GM12878 (cell line): ENCODE data around the gene PRRT4.

ENCODE experiments used
- EZH2 ChIP-seq: IDR thresholded peaks from 2 replicates; pipeline ENCODE4 v1.6.1; 2012; ENCODE audit warnings: low read depth, mild to moderate bottlenecking, control low read depth, inconsistent platforms, low read length, borderline replicate concordance; ENCODE audit not compliant: control insufficient read depth
- TF ChIP-seq, protein P1 (sequence below): IDR thresholded peaks from 2 replicates; pipeline ENCODE4 v1.6.1; 2011; ENCODE audit warnings: low read depth, low read length, improper control_type of control experiment, borderline replicate concordance
- TF ChIP-seq, protein P2 (sequence below), 3 experiments: IDR thresholded peaks in 2 of 3; conservative IDR thresholded peaks in 1 of 3; 2 replicates each; pipeline ENCODE4 v1.5.1; 2011; ENCODE audit warnings: low read depth in 3 of 3, low read length in 3 of 3, mild to moderate bottlenecking in 3 of 3, control low read depth in 2 of 3, moderate library complexity in 2 of 3, inconsistent platforms in 1 of 3, mixed read lengths in 1 of 3; ENCODE audit not compliant: control insufficient read depth in 2 of 3, insufficient read depth in 1 of 3; ENCODE audit errors: extremely low read depth in 1 of 3

DNA sequence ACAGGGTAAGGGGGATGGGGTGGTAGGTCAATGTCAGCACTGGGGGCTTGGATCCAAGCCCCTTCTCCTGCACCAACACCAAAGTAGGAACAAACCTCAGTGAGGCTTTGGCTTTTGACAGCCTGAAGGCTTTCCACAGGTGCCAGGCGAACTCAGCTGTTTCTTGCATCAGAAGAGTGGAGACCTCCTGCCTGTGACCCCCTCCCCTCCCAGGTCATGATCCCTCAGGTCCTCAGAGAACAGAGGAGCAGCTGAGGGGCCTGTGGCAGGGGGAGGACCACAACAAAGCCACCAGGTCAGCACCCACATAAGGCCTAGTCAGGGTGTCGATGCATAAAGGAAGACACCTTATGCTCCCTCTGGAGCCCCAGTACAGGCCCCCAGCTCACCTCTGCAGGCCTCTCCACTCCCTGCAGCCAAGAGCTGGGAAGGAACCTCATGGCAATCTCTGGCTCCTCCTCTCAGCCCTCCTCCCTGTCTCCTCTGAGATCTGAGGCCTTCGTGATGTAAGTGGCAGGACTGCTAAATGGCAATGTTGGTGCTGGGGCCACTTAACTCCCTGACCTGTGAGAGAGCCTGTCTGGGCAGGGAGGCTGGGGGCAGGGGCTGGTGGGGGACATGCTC, 19.1 kb upstream of the PRRT4 start:
- TF ChIP-seq, protein P1, sequence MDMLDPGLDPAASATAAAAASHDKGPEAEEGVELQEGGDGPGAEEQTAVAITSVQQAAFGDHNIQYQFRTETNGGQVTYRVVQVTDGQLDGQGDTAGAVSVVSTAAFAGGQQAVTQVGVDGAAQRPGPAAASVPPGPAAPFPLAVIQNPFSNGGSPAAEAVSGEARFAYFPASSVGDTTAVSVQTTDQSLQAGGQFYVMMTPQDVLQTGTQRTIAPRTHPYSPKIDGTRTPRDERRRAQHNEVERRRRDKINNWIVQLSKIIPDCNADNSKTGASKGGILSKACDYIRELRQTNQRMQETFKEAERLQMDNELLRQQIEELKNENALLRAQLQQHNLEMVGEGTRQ, result no peak
- TF ChIP-seq, protein P2, sequence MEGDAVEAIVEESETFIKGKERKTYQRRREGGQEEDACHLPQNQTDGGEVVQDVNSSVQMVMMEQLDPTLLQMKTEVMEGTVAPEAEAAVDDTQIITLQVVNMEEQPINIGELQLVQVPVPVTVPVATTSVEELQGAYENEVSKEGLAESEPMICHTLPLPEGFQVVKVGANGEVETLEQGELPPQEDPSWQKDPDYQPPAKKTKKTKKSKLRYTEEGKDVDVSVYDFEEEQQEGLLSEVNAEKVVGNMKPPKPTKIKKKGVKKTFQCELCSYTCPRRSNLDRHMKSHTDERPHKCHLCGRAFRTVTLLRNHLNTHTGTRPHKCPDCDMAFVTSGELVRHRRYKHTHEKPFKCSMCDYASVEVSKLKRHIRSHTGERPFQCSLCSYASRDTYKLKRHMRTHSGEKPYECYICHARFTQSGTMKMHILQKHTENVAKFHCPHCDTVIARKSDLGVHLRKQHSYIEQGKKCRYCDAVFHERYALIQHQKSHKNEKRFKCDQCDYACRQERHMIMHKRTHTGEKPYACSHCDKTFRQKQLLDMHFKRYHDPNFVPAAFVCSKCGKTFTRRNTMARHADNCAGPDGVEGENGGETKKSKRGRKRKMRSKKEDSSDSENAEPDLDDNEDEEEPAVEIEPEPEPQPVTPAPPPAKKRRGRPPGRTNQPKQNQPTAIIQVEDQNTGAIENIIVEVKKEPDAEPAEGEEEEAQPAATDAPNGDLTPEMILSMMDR (IDR thresholded peaks at IDR 0.05 in 2 of 3, conservative IDR thresholded peaks at IDR 0.05 in 1 of 3; ENCODE audit: control insufficient read depth in 2 of 3, extremely low read depth in 1 of 3, insufficient read depth in 1 of 3, low read depth in 3 of 3, low read length in 3 of 3), result no peak
- no peak for TF ChIP-seq EZH2
